GM21529 (cell line): ENCODE results near the gene SLC30A3.

ENCODE experiments used
- ATAC-seq: cut with Tn5 transposase; IDR thresholded peaks from one replicate; pipeline ENCODE4 v1.9.1; 2021; ENCODE audit not compliant: unreplicated experiment

Gene SLC30A3

GRCh38 chr2:27261926-27262298 lies 935 bp downstream of the SLC30A3 start:
- no peak for ATAC-seq

GRCh38 chr2:27261241-27261925 lies 1.5 kb downstream of the SLC30A3 start:
- ATAC-seq: no peak

GRCh38 chr2:27258051-27258450 lies 4.8 kb downstream of the SLC30A3 start:
- ATAC-seq: no peak

GRCh38 chr2:27256855-27257454 lies 5.9 kb downstream of the SLC30A3 start:
- ATAC-seq: no peak

GRCh38 chr2:27255660-27256059 lies 7.2 kb downstream of the SLC30A3 start:
- ATAC-seq: no peak

- ATAC-seq: no peak
Measured at GRCh38 chr2:27255187-27255586, 7.7 kb downstream of the SLC30A3 start.

GRCh38 chr2:27251766-27252165 lies 11.1 kb downstream of the SLC30A3 start:
- no peak for ATAC-seq

GRCh38 chr2:27250652-27251379 lies 12.0 kb downstream of the SLC30A3 start:
- ATAC-seq: no peak

GRCh38 chr2:27249891-27250651 lies 12.8 kb downstream of the SLC30A3 start:
- ATAC-seq: no peak

GRCh38 chr2:27249159-27249890 lies 13.5 kb downstream of the SLC30A3 start:
- no peak for ATAC-seq

GRCh38 chr2:27247893-27248292 lies 15.0 kb downstream of the SLC30A3 start:
- ATAC-seq: no peak

- ATAC-seq: no peak
Measured at GRCh38 chr2:27245626-27246025, 17.2 kb downstream of the SLC30A3 start.

- ATAC-seq: no peak
Measured at GRCh38 chr2:27245116-27245515, 17.7 kb downstream of the SLC30A3 start.

- no peak for ATAC-seq
Measured at GRCh38 chr2:27243391-27244130, 19.3 kb downstream of the SLC30A3 start.

GRCh38 chr2:27242614-27242951 lies 20.3 kb downstream of the SLC30A3 start:
- no peak for ATAC-seq

- no peak for ATAC-seq
Measured at GRCh38 chr2:27241761-27242613, 20.9 kb downstream of the SLC30A3 start.

GRCh38 chr2:27240406-27240805 lies 22.4 kb downstream of the SLC30A3 start:
- ATAC-seq: no peak

GRCh38 chr2:27238976-27239375 lies 23.9 kb downstream of the SLC30A3 start:
- ATAC-seq: no peak

GRCh38 chr2:27237341-27237945 lies 25.4 kb downstream of the SLC30A3 start:
- ATAC-seq: no peak
